Measurements from ENCODE around the gene NFU1.

- TF ChIP-seq RAD21 (CRISPR knock-in tag; conservative IDR thresholded peaks at IDR 0.05 in 1 of 2, IDR thresholded peaks at IDR 0.05 in 1 of 2), result no peak
- TF ChIP-seq ZSCAN29 (IDR thresholded peaks at IDR 0.05), result no peak
These were observed 56.9 kb downstream of the NFU1 start for GRCh38 chr2:69380072-69380917.

Measured in K562 (cell line).